ENCODE results near the gene ARL8B.
"Not testable (repeated sequence)": the region's sequence is repeated elsewhere in the genome, so short reads cannot be mapped to it uniquely, and the experiment has no call there.

The ARL8B gene

DNA sequence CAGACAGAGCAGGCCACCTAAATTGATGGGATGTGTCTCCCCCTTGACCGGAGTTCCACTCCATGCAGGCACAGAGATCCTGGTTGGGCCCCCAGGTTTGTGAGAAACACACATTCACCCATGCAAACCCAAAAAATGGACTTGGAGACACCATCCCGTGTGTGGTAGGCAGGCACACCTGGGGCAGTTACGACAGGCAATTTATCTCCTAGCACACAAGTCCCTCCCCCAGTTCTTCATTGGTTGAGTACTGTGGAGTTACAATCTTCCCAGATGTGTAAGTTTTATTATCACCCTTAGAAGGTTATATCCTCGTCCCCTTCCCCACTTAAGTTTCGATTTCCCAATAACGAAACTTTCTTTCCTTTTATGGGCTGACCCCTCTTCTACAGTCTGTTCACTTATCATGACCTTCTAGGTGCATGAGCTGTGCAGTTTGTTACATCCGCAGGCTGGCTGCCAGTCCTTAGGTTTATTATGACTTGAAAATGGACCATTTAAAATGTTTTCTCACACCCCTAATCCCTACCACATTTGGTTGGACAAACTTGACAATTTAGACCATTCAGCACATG is 27.3 kb downstream of the ARL8B start:
- DNase-seq, result no peak

DNA sequence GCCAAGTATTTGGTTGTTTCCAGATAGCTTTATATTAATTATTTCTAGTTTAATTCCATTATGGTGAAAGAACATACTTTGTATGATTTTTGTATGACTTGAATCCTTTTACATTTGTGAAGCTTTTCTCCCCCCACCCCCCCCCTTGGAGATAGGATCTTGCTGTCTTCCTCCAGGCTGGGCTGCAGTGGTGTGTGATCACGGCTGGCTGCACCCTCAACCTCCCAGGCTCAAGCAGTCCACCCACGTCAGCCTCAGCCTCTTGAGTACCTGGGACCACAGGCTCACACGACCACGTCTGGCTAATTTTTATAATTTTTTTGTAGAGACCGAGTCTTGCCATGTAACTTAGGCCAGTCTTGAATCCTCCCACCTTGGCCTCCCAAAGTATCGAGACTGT is 29.5 kb downstream of the ARL8B start:
- DNase-seq, result no peak

DNA sequence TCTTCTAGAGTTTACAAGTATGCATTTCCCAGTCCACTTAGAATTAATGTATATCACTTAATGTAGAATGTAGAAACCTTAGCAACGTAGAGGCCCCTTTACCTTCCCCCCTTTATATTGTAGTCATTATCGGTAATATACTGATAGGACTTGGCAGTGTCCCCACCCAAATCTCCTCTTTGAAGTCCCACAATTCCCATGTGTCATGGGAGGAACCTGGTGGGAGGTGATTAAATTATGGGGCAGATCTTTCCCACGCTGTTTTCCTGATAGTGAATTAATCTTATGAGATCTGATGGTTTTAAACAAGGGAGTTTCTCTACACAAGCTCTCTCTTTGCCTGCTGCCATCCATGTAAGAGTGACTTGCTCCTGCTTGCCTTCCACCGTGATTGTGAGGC is 31.0 kb downstream of the ARL8B start:
- DNase-seq, result no peak

DNA sequence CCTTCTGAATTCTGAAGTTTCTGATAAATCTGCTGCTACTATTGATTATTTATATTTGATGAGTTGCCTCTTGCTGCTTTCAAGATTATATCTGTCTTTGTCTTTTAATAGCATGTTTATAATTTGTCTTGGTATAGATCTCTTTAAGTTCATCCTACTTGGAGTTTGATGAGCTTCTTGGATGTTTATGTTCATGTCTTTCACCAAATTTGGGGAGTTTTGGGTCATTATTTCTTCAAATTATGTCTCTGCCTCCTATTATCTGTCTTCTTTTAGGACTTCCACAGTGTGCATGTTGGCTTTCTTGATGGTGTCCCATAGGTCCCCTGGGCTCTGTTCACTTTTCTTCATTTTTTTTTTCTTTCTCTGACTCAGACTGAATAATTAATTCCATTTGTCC is 33.1 kb downstream of the ARL8B start:
- DNase-seq, result no peak

DNA sequence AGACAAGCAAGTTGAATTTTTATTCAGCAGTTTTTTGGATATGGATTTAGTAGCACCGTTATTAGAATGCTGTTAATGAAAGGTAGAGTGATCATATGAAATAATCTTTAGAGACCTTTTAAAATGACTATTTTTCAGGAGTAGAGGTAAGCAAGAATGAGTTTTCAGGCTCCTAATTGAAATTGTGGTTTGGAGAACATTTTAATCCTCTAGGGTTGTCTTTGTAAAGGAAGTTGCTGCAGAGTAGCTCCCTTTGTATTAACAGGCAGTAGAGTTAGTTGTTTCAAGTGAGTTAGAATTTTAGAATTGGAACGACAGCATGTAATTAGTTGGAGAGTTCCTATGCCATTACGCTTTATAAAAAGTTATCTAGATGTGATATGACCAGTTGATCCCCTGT is 38.2 kb downstream of the ARL8B start:
- no peak for DNase-seq

GRCh38 chr3:5160940-5161858 is 39.1 kb downstream of the ARL8B start:
- no peak for DNase-seq

GRCh38 chr3:5162102-5162501 is 40.0 kb downstream of the ARL8B start:
- DNase-seq, result no peak

DNA sequence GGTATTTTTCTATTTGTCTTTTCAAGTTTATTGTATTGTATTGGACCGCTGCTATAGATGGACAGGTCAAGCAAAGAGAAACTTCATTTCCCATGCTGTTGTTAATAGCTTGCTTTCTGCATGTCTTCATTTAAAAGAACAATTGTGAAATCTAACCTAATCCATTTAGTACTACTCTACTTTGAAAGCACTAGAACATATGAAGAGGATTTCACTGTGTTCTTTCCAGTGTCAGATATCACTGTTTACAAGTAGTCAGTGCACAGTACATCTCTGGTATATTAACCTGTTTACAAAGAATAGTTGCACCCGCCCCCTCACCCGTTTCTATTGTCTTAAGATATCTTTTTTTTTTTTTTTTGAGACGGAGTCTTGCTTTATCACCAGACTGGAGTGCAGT is 43.6 kb downstream of the ARL8B start:
- DNase-seq, result no peak

DNA sequence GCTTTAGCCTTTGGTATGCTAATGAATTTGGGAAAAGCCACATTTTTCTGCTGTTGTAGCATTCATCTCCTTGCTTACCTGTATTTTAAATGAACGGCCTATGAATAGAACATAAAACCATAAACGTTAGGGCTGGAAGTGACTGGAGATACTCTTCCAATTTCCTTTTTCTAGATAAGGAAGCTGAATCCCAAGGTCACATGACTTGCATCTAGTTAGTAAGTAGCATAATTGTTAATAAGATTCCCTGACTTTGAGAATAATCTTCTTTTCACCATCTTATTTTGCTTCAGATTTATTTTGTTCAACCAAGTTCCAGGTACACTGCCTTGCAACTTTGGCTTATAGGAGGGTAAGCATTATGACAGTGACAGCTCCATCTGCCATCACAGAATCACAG is 44.8 kb downstream of the ARL8B start:
- DNase-seq, result no peak

DNA sequence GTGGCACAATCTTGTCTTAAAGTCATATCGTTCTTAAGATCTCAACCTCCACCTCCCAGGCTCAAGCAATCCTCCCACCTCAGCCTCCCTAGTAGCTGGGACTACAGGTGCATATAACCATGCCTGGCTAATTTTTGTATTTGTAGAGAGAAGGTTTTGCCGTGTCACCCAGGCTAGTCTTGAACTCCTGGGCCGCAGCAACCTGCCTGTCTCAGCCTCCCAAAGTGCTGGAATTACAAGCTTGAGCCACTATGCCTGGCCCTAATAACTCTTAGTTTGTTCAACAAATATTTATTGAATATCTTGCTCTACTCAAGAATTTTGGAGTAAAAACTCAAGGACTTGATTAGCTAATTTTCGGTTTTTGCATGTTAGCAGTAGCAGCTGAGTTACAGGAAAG is 46.0 kb downstream of the ARL8B start:
- DNase-seq, result no peak

DNA sequence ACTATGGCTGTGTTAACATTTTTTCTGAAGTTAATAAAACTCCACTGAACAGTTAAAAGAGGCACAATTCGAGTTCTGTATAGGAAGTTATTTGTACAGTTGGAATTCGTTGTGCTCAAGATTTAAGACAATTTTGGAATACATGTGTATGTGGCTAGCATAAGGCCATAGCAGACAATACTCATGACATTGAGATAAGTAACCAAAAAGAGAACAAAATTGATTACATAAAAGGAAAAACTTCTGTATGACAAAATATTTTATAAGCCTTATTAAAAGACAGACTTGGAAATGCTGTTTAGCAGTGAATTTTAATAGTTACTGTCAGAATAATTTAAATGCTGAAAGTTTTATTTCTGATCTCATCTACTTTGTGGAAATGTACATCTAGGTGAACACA is 47.7 kb downstream of the ARL8B start:
- no peak for DNase-seq

- DNase-seq, result no peak
Observed at GRCh38 chr3:5170975-5171374, 48.9 kb downstream of the ARL8B start.

DNA sequence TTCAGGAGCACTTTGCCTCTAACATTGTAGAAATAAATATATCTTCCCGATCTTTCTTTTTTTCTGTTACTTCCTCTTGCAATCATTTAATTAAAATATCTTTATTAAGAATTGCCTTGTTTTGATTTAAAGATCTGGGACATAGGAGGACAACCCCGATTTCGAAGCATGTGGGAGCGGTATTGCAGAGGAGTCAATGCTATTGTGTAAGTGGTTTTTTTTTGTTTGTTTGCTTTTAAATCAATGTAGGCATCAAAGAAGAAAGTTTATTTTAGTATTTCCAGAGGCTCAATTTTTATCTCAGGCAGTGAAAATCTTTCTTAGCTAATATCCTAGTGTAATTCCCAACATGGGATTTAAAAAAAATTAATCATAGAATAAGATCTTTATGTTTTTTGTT is 49.9 kb downstream of the ARL8B start:
- DNase-seq, result no peak

DNA sequence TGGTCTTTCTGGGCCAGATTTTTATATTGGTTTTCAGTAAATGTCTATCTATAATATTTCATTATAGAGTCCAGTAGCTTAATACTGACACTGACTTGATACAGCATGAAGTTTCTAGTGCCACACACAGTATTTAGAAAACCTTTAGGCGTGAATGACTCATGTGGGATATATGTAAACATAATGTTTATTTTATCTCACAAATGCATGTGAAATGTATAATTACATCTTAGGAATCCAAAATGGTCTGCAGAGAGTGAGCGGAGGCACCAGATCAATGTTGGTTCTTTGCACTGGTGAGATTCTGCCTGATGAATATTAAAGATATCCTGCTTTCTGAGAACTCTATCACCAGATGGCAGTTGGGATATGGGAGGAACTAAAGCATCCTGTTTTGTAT is 56.9 kb downstream of the ARL8B start:
- not testable (repeated sequence) for DNase-seq

DNA sequence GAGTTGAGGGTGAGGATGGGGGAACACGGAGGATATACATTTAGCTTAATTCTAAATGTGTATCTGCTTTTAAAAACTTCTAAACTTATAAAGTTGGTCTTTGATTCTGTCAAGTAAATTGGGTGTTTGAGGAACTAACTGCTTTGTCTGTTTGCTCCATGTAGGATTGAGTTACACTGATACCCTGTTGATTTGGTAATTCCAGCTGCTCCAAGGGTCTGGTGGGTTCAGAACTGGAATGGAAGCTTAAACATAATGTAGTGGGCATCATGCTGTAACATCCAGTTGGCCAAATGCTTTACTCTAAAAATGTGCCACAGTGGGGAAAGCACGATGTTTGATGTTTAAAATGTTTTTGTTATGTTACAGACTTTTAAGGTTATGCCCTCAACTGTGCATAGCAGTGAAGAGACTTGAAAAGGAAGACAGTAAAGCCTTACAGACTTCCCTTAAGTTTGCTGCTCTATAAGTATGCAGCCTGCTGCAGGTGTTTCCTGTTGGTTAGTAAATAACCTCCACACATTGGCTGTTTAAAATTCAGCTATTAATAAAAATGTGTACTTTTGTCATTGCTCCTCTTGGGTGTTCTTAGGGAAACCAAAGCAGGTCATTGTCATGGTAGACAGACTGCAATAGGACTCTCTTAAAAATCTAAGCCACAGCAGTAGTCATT is 59.5 kb downstream of the ARL8B start:
- no peak for DNase-seq

GRCh38 chr3:5183714-5184113 is 61.6 kb downstream of the ARL8B start:
- DNase-seq, result not testable (repeated sequence)

- no peak for DNase-seq
Observed at GRCh38 chr3:5184499-5184898, 62.4 kb downstream of the ARL8B start.

GRCh38 chr3:5185093-5185673 is 63.1 kb downstream of the ARL8B start:
- no peak for DNase-seq

DNA sequence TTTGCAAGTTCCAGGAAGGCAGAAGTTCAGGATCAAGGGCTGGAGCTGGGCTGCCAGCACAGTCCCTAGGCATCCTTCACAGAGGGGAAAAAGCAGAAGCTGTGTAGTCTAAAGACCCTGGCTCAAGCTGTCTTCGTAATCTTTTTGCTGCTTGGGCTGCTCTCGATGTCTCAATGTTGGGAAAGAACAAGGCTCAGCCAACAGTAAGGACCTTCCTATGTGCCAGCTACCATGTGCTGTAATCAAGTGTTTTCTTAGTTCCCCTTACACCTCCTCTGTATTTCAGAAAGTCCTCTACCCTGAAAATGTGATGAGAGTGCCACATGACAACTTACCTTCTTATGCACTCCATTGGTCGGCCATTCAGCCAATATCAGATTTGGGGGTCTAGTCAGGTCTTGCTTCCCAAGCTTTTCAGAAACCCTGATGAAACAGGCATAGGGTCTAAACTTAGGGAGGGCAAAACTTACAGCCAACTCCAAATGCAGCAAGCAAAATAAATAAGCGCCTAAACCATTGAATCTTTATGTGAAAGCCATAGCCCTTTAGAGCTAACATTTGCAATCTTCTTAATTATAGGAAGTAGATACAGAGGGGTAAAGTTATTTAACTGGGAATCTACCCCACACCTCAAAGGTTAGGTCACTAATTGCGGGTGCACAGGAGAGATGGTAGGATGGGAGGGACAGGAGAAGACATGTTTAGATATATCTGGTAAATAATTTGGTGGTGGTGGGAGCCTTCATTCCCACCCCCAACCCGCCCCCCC is 64.2 kb downstream of the ARL8B start:
- DNase-seq, result no peak

DNA sequence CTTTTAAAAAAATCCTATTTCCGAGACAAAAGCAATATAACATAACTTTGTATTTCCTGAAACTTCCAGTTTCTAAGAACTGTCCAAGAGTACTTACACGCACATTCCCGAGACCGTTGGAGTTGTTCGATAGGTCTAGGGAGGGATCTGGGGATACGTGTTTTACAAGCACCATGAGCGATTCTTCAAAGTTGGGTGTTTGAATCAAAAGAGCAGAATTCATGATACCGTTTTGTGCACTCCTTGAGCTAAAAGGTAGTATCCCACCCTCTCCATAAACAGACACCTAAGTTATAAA is 64.7 kb downstream of the ARL8B start:
- DNase-seq, result no peak

- DNase-seq, result peak; percentile 99
Observed at GRCh38 chr3:5187156-5187919, 65.2 kb downstream of the ARL8B start, which contains the start of gene EDEM1. Gene EDEM1, plus strand, starts transcription at chr3:5187707. Its CDS starts 99 bp downstream, at chr3:5187806.

- peak; percentile 85 for DNase-seq
Observed at GRCh38 chr3:5187920-5188418, 65.9 kb downstream of the ARL8B start.

All from activated CD8-positive, alpha-beta memory T cell treated with anti-CD3 and anti-CD28 coated beads for 24 hours (primary cell).